Ishikawa (cell line): Measurements from ENCODE around the gene RTL5.

ENCODE experiments used
- FOXM1 ChIP-seq: IDR thresholded peaks from 2 replicates; pipeline ENCODE4 v1.6.1; 2012; ENCODE audit warnings: low read depth, borderline replicate concordance
- TAF1 ChIP-seq: IDR thresholded peaks from 2 replicates; pipeline ENCODE4 v1.6.1; 2012; ENCODE audit warnings: low read depth, mild to moderate bottlenecking
- TF ChIP-seq, protein P1 (sequence below): IDR thresholded peaks from 2 replicates; pipeline ENCODE4 v1.6.1; 2012

DNA sequence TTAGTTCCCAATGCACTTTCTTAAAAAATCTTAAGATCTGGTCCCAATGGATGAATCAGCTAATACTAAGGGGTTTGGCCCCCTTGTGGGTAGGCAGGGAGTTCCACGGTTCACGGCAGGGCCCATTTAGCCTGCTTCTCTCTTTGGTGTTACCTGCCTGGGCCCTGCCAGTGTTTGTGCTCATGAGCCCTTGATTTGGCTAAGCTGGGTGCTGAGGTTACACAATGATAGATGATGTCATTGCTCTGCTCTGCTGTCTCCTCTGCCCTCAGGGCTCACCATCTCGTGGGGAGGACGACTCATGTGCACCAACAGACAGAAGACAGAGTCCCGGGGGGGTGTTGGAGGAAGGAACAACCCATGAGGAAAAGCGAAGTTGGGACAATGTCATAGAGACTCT is 24.4 kb downstream of the RTL5 start:
- no peak for TF ChIP-seq FOXM1
- TF ChIP-seq, protein P1, sequence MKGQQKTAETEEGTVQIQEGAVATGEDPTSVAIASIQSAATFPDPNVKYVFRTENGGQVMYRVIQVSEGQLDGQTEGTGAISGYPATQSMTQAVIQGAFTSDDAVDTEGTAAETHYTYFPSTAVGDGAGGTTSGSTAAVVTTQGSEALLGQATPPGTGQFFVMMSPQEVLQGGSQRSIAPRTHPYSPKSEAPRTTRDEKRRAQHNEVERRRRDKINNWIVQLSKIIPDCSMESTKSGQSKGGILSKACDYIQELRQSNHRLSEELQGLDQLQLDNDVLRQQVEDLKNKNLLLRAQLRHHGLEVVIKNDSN: no peak
- TF ChIP-seq TAF1: no peak
